Measurements from ENCODE around the gene MYRIP. TPM values are rescaled to one million over a fixed set of nuclear protein-coding genes. Genes with fewer than 3 reads are reported as not detected.

MYRIP gene
- total RNA-seq, 4 donors from 2014 or later, result 1.6 to 7.1 (median 3.6) TPM

GRCh38 chr3:40167958-40168357 lies 358.5 kb downstream of the MYRIP start:
- 93 to 100% methylated on average over 1 of the region's 1 CpG for WGBS, 2 donors
- Histone ChIP-seq H3K27ac (no peak overlapping the region), H3K4me1 (no peaks in the 10 kb centered on the region), H3K27me3 (no peaks in the 10 kb centered on the region), H3K4me3 (replicated peaks in 1 of 3) (no peak overlapping the region), H3K9me3 (no peaks in the 10 kb centered on the region), H3K36me3 (no peaks in the 10 kb centered on the region)
- DNase-seq, result no peak
- no peak for TF ChIP-seq POLR2A (IDR thresholded peaks at IDR 0.05)
- no peak for TF ChIP-seq CTCF (IDR thresholded peaks at IDR 0.05)
- intact Hi-C loops (cut with DNase I), result no loop called here

GRCh38 chr3:40169983-40170382 lies 360.6 kb downstream of the MYRIP start:
- Histone ChIP-seq H3K4me3 (replicated peaks in 1 of 3) (no peak overlapping the region), H3K9me3 (no peaks in the 10 kb centered on the region), H3K27me3 (no peaks in the 10 kb centered on the region), H3K27ac (no peak overlapping the region), H3K4me1 (peaks cover 0 to 2% of the 10 kb centered on the region in 2 donors), H3K36me3 (no peaks in the 10 kb centered on the region)
- TF ChIP-seq POLR2A (IDR thresholded peaks at IDR 0.05) (no peak), CTCF (IDR thresholded peaks at IDR 0.05) (no peak)
- DNase-seq, result no peak
- intact Hi-C loops (cut with DNase I), result no loop called here
- WGBS, 2 donors, result 86 to 90% methylated on average over 5 of the region's 5 CpGs

GRCh38 chr3:40170395-40170794 lies 361.0 kb downstream of the MYRIP start:
- intact Hi-C loops (cut with DNase I), result no loop called here

GRCh38 chr3:40172560-40172959 lies 363.2 kb downstream of the MYRIP start:
- intact Hi-C loops (cut with DNase I), result no loop called here
- no peaks in the 10 kb centered on the region for H3K27me3 ChIP-seq
- WGBS, 2 donors, result 84 to 94% methylated on average over 1 of the region's 1 CpG
- H3K4me1 ChIP-seq, result peaks cover 0 to 2% of the 10 kb centered on the region in 2 donors
- no peak overlapping the region for H3K27ac ChIP-seq
- TF ChIP-seq POLR2A (IDR thresholded peaks at IDR 0.05) (no peak), CTCF (IDR thresholded peaks at IDR 0.05) (no peak)
- DNase-seq, result no peak
- H3K4me3 ChIP-seq (replicated peaks in 1 of 3), result no peak overlapping the region
- H3K9me3 ChIP-seq, result no peaks in the 10 kb centered on the region
- H3K36me3 ChIP-seq, result no peaks in the 10 kb centered on the region

More at GRCh38 chr3:40170395-40170794, 361.0 kb downstream of the MYRIP start:
- no peaks in the 10 kb centered on the region for H3K27me3 ChIP-seq
- no peaks in the 10 kb centered on the region for H3K36me3 ChIP-seq
- 90 to 95% methylated on average over 1 of the region's 1 CpG for WGBS, 2 donors
- H3K9me3 ChIP-seq, result no peaks in the 10 kb centered on the region
- H3K4me1 ChIP-seq, result peaks cover 0 to 2% of the 10 kb centered on the region in 2 donors
- TF ChIP-seq CTCF (IDR thresholded peaks at IDR 0.05), result no peak
- no peak for TF ChIP-seq POLR2A (IDR thresholded peaks at IDR 0.05)
- no peak overlapping the region for H3K4me3 ChIP-seq (replicated peaks in 1 of 3)
- no peak overlapping the region for H3K27ac ChIP-seq
- no peak for DNase-seq

GRCh38 chr3:40173227-40173721 lies 363.9 kb downstream of the MYRIP start:
- no peak for DNase-seq
- WGBS, 2 donors, result 44% methylated on average over 7 of the region's 7 CpGs
- no peak for TF ChIP-seq POLR2A (IDR thresholded peaks at IDR 0.05)
- TF ChIP-seq CTCF (IDR thresholded peaks at IDR 0.05), result no peak

More at GRCh38 chr3:40173227-40173721, 363.9 kb downstream of the MYRIP start:
- Histone ChIP-seq H3K27ac (no peak overlapping the region), H3K36me3 (no peaks in the 10 kb centered on the region), H3K9me3 (no peaks in the 10 kb centered on the region), H3K4me1 (peaks cover 0 to 2% of the 10 kb centered on the region in 2 donors), H3K27me3 (no peaks in the 10 kb centered on the region), H3K4me3 (replicated peaks in 1 of 3) (no peak overlapping the region)
- intact Hi-C loops (cut with DNase I), result no loop called here

Data from thyroid gland (tissue), 4 donors.